ENCODE results near the gene RHOBTB1. TPM values are rescaled to one million over a fixed set of nuclear protein-coding genes. Genes with fewer than 3 reads are reported as not detected.

Gene RHOBTB1
- total and polyA plus RNA-seq, 9 of the 15 experiments (the other 6 are each of a cell fraction or from before 2014, with no cell fraction given) = 1.7 to 11.7 (median 9.3) TPM

DNA sequence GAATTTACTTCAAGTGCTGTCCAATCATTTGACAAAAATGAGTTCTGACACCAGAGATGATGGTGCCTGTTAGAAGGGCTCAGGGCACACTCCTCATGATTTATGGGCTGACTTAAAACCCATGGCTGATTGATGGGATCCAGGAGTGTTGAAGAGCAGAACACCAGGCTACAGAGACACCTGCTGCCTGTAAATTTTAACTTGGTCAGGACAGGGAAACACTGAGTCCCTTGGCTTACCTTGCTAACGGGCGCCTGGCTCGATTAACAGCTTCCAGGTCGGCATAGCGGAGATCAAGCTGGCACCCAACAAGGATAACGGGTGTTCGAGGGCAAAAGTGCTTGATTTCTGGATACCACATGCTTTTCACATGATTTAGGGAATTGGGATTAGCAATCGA, 51.4 kb downstream of the RHOBTB1 start:
- POLR2A ChIA-PET = no interaction called here
- CTCF ChIA-PET (ENCODE audit: low intra/inter-chr PET ratio) = no interaction called here
- DNase-seq (ENCODE audit: extremely low read depth in 1 of 4, low spot score in 3 of 4) = no peak
- H3K27me3 ChIP-seq (ENCODE audit: control insufficient read depth in 2 of 2, insufficient read depth in 2 of 2, low read length in 2 of 2) = no peaks in the 10 kb centered on the region
- H3K79me2 ChIP-seq (ENCODE audit: control insufficient read depth, insufficient read depth, low read length) = no peaks in the 10 kb centered on the region
- no peak overlapping the region for H3K27ac ChIP-seq (ENCODE audit: extremely low read depth, low read depth, low read length)
- no peaks in the 10 kb centered on the region for H3K9me3 ChIP-seq (replicated peaks; ENCODE audit: control insufficient read depth, insufficient read depth, low read depth, low read length)
- TF ChIP-seq, protein P1, sequence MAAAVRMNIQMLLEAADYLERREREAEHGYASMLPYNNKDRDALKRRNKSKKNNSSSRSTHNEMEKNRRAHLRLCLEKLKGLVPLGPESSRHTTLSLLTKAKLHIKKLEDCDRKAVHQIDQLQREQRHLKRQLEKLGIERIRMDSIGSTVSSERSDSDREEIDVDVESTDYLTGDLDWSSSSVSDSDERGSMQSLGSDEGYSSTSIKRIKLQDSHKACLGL (CRISPR knock-in tag; IDR thresholded peaks at IDR 0.05; ENCODE audit: borderline replicate concordance, poor library complexity, severe bottlenecking) = no peak
- intact Hi-C loops (cut with micrococcal nuclease) = no loop called here
- no peak overlapping the region for H3K4me3 ChIP-seq
- H2AFZ ChIP-seq (ENCODE audit: low read depth, low read length) = no peak overlapping the region
- no peaks in the 10 kb centered on the region for H3K9me1 ChIP-seq (ENCODE audit: control insufficient read depth, insufficient read depth, low read length)
- H3K4me1 ChIP-seq (replicated peaks in 1 of 2; ENCODE audit: control insufficient read depth in 2 of 2, insufficient read depth in 2 of 2, low read length in 2 of 2) = no peaks in the 10 kb centered on the region
- no peaks in the 10 kb centered on the region for H4K20me1 ChIP-seq (replicated peaks; ENCODE audit: control insufficient read depth, insufficient read depth, low read length)
- no peak for FAIRE-seq
- H3K4me2 ChIP-seq (ENCODE audit: insufficient read depth, low read length) = no peak overlapping the region
- H3K36me3 ChIP-seq (ENCODE audit: control insufficient read depth, insufficient read depth, low read length) = no peaks in the 10 kb centered on the region
- in situ Hi-C loops (cut with MboI) = no loop called here
- WGBS (ENCODE audit: insufficient coverage, low coverage, missing lambda C conversion rate) = 52% methylated on average over 8 of the region's 8 CpGs
- no peak overlapping the region for H3K9ac ChIP-seq (ENCODE audit: insufficient read depth in 1 of 2, low read depth in 2 of 2, low read length in 2 of 2)
- no TSS peak for BruUV-seq (replicated peaks)
- no peak for ATAC-seq

DNA sequence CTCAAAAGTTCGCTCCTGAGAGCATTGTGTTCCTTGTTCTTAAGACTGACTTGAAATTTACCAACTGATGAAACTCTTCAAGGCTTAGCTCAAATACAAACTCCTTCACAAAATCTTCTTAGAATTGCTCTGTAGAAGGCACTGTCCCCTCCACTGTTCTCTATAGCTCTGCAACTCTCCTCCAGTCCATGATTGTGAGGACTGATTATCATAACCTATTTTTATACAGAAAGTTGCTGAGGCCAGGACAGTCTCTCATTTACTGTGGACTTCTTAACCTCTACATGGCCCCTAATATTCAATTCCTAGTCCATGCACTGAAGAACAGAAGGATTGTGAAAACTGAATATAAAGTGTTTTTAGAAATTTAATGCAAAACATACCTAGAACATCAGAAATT, 53.2 kb downstream of the RHOBTB1 start:
- no peak overlapping the region for H3K9ac ChIP-seq (ENCODE audit: insufficient read depth in 1 of 2, low read depth in 2 of 2, low read length in 2 of 2)
- no peaks in the 10 kb centered on the region for H3K36me3 ChIP-seq (ENCODE audit: control insufficient read depth, insufficient read depth, low read length)
- no peak overlapping the region for H3K27ac ChIP-seq (ENCODE audit: extremely low read depth, low read depth, low read length)
- POLR2A ChIA-PET = interaction anchor here (1.2 kb wide), 1 partner anchor 13 kb away, joined by 3 read pairs; no protein-coding TSS in a partner anchor
- H3K9me1 ChIP-seq (ENCODE audit: control insufficient read depth, insufficient read depth, low read length) = no peaks in the 10 kb centered on the region
- H4K20me1 ChIP-seq (replicated peaks; ENCODE audit: control insufficient read depth, insufficient read depth, low read length) = no peaks in the 10 kb centered on the region
- H3K79me2 ChIP-seq (ENCODE audit: control insufficient read depth, insufficient read depth, low read length) = no peaks in the 10 kb centered on the region
- H3K4me1 ChIP-seq (replicated peaks in 1 of 2; ENCODE audit: control insufficient read depth in 2 of 2, insufficient read depth in 2 of 2, low read length in 2 of 2) = no peaks in the 10 kb centered on the region
- H2AFZ ChIP-seq (ENCODE audit: low read depth, low read length) = no peak overlapping the region
- intact Hi-C loops (cut with micrococcal nuclease) (no loop called here), in situ Hi-C loops (cut with MboI) (no loop called here)
- no peak overlapping the region for H3K4me3 ChIP-seq
- DNase-seq (ENCODE audit: extremely low read depth in 1 of 4, low spot score in 3 of 4) (no peak), FAIRE-seq (no peak), ATAC-seq (no peak)
- no peaks in the 10 kb centered on the region for H3K27me3 ChIP-seq (ENCODE audit: control insufficient read depth in 2 of 2, insufficient read depth in 2 of 2, low read length in 2 of 2)
- H3K9me3 ChIP-seq (replicated peaks; ENCODE audit: control insufficient read depth, insufficient read depth, low read depth, low read length) = no peaks in the 10 kb centered on the region
- 52% methylated on average over 1 of the region's 1 CpG for WGBS (ENCODE audit: insufficient coverage, low coverage, missing lambda C conversion rate)
- CTCF ChIA-PET (ENCODE audit: low intra/inter-chr PET ratio) = no interaction called here
- H3K4me2 ChIP-seq (ENCODE audit: insufficient read depth, low read length) = no peak overlapping the region
- no TSS peak for BruUV-seq (replicated peaks)
- no peak for TF ChIP-seq ZNF780A (CRISPR knock-in tag; IDR thresholded peaks at IDR 0.05)
- no peak for TF ChIP-seq ZNF347 (CRISPR knock-in tag; IDR thresholded peaks at IDR 0.05; ENCODE audit: low read depth)
- TF ChIP-seq, protein P2, sequence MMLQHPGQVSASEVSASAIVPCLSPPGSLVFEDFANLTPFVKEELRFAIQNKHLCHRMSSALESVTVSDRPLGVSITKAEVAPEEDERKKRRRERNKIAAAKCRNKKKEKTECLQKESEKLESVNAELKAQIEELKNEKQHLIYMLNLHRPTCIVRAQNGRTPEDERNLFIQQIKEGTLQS (IDR thresholded peaks at IDR 0.05) = no peak
- TF ChIP-seq, protein P2 (CRISPR knock-in tag; conservative IDR thresholded peaks at IDR 0.05) = no peak
- TF ChIP-seq, protein P3, sequence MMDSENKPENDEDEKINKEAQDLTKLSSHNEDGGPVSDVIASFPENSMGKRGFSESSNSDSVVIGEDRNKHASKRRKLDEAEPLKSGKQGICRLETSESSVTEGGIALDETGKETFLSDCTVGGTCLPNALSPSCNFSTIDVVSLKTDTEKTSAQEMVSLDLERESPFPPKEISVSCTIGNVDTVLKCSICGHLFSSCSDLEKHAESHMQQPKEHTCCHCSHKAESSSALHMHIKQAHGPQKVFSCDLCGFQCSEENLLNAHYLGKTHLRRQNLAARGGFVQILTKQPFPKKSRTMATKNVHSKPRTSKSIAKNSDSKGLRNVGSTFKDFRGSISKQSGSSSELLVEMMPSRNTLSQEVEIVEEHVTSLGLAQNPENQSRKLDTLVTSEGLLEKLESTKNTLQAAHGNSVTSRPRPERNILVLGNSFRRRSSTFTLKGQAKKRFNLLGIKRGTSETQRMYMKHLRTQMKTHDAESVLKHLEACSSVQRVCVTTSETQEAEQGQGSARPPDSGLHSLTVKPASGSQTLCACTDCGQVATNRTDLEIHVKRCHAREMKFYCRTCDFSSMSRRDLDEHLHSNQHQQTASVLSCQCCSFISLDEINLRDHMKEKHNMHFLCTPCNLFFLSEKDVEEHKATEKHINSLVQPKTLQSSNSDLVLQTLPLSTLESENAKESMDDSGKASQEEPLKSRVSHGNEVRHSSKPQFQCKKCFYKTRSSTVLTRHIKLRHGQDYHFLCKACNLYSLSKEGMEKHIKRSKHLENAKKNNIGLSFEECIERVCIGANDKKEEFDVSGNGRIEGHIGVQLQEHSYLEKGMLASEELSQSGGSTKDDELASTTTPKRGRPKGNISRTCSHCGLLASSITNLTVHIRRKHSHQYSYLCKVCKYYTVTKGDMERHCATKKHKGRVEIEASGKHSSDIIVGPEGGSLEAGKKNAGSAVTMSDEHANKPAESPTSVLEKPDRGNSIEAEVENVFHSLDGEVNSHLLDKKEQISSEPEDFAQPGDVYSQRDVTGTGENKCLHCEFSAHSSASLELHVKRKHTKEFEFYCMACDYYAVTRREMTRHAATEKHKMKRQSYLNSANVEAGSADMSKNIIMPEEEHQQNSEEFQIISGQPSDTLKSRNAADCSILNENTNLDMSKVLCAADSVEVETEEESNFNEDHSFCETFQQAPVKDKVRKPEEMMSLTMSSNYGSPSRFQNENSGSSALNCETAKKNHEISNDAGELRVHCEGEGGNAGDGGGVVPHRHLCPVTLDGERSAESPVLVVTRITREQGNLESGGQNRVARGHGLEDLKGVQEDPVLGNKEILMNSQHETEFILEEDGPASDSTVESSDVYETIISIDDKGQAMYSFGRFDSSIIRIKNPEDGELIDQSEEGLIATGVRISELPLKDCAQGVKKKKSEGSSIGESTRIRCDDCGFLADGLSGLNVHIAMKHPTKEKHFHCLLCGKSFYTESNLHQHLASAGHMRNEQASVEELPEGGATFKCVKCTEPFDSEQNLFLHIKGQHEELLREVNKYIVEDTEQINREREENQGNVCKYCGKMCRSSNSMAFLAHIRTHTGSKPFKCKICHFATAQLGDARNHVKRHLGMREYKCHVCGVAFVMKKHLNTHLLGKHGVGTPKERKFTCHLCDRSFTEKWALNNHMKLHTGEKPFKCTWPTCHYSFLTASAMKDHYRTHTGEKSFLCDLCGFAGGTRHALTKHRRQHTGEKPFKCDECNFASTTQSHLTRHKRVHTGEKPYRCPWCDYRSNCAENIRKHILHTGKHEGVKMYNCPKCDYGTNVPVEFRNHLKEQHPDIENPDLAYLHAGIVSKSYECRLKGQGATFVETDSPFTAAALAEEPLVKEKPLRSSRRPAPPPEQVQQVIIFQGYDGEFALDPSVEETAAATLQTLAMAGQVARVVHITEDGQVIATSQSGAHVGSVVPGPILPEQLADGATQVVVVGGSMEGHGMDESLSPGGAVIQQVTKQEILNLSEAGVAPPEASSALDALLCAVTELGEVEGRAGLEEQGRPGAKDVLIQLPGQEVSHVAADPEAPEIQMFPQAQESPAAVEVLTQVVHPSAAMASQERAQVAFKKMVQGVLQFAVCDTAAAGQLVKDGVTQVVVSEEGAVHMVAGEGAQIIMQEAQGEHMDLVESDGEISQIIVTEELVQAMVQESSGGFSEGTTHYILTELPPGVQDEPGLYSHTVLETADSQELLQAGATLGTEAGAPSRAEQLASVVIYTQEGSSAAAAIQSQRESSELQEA (IDR thresholded peaks at IDR 0.05; ENCODE audit: low read depth) = no peak

Measured in K562 (cell line).